ENCODE data around the gene FEM1A. TPM values are rescaled to one million over a fixed set of nuclear protein-coding genes. Genes with fewer than 3 reads are reported as not detected.
A peak's percentile ranks its signal among the peaks of the same experiment; 100 is the strongest.
"Not testable (repeated sequence)": the region's sequence is repeated elsewhere in the genome, so short reads cannot be mapped to it uniquely, and the experiment has no call there.

Gene FEM1A
- total and polyA plus RNA-seq, 11 donors, result 28.4 to 94.0 (median 40.5) TPM

DNA sequence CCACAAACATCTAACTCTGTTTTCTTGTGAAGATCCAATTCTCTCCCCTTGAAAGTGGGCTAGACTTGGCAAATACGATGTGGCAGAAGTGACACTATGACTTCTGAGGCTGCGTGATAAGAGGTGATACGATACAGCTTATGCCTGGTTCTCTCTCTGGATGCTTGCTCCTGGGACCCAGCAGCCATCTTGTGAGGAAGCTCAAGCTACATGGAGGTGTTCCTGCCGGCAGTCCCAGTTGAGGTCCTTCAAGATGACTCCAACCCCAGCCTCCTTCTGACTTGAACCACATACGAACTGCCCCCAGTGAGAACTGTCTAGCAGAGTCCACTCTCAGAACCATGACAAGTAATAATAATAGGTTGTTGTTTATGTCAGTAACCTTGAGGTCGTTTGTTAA lies 10.7 kb upstream of the FEM1A start:
- DNase-seq, result no peak
- TF ChIP-seq, protein P1, sequence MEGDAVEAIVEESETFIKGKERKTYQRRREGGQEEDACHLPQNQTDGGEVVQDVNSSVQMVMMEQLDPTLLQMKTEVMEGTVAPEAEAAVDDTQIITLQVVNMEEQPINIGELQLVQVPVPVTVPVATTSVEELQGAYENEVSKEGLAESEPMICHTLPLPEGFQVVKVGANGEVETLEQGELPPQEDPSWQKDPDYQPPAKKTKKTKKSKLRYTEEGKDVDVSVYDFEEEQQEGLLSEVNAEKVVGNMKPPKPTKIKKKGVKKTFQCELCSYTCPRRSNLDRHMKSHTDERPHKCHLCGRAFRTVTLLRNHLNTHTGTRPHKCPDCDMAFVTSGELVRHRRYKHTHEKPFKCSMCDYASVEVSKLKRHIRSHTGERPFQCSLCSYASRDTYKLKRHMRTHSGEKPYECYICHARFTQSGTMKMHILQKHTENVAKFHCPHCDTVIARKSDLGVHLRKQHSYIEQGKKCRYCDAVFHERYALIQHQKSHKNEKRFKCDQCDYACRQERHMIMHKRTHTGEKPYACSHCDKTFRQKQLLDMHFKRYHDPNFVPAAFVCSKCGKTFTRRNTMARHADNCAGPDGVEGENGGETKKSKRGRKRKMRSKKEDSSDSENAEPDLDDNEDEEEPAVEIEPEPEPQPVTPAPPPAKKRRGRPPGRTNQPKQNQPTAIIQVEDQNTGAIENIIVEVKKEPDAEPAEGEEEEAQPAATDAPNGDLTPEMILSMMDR (IDR thresholded peaks at IDR 0.05), result no peak
- no peak for TF ChIP-seq POLR2A (IDR thresholded peaks at IDR 0.05)
- WGBS, 4 donors, result 73 to 83% (median 77%) methylated on average over 6 of the region's 6 CpGs
- peaks cover 0 to 5% (median 0%) of the 10 kb centered on the region in 12 donors for H3K9me3 ChIP-seq
- no peak overlapping the region for H3K27ac ChIP-seq
- H3K36me3 ChIP-seq, result no peaks in the 10 kb centered on the region
- intact Hi-C loops (cut with DNase I), result no loop called here
- H3K4me3 ChIP-seq, result no peak overlapping the region
- H3K27me3 ChIP-seq, result no peaks in the 10 kb centered on the region
- H3K4me1 ChIP-seq, result peaks cover 0 to 4% (median 0%) of the 10 kb centered on the region in 12 donors
- ATAC-seq, result no peak

DNA sequence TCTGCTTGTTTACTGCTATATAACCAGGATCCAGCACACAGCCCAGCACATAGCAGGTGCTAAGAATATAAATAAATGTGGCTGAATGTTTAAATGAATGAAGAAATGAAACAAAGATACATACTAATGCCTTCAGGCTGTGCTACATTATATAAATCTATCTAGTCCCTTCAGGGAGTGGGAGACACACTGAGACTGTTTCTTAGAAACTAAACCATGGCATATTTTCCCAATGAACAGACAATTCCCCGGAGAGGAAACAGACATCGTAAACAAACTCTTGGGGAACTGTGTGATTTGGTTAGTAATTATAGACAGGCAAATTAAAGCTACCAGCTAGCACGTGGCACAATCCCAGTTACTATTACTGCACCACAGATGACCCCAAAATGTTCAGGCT lies 9.7 kb upstream of the FEM1A start:
- ATAC-seq (no peak), DNase-seq (no peak)
- TF ChIP-seq, protein P1 (IDR thresholded peaks at IDR 0.05), result no peak
- TF ChIP-seq POLR2A (IDR thresholded peaks at IDR 0.05), result no peak
- Histone ChIP-seq H3K4me3 (no peak overlapping the region), H3K4me1 (peaks cover 0 to 4% (median 0%) of the 10 kb centered on the region in 12 donors), H3K27ac (no peak overlapping the region), H3K36me3 (no peaks in the 10 kb centered on the region), H3K9me3 (peaks cover 0 to 5% (median 0%) of the 10 kb centered on the region in 12 donors), H3K27me3 (no peaks in the 10 kb centered on the region)
- intact Hi-C loops (cut with DNase I), result no loop called here
- WGBS, 4 donors, result 48 to 65% (median 52%) methylated on average over 3 of the region's 3 CpGs

DNA sequence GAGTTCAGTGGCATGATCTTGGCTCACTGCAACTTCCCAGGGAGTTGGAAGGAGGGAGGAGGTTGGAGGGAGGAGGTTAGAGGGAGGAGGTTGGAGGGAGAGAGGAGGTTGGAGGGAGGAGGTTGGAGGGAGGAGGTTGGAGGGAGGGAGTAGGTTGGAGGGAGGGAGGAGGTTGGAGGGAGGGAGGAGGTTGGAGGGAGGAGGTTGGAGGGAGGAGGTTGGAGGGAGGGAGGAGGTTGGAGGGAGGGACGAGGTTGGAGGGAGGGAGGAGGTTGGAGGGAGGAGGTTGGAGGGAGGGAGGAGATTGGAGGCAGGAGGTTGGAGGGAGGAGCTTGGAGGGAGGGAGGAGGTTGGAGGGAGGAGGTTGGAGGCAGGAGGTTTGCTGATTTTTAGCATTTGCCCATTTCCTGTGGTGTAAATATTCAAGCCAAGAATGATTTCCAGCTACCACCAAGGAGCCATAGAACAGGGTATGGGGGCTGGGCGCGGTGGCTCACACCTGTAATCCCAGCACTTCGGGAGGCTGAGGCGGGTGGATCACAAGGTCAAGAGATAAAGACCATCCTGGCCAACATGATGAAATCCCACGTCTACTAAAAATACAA lies 5.0 kb upstream of the FEM1A start:
- not testable (repeated sequence) for ATAC-seq, DNase-seq, H3K9me3 ChIP-seq, H3K36me3 ChIP-seq, H3K4me3 ChIP-seq, H3K27ac ChIP-seq, H3K27me3 ChIP-seq
- 75 to 83% (median 81%) methylated on average over 5 to 6 of the region's 6 CpGs for WGBS, 4 donors
- H3K4me1 ChIP-seq, result peaks cover 0 to 10% (median 0%) of the 10 kb centered on the region in 12 donors
- intact Hi-C loops (cut with DNase I), result loop anchor here in 2 of 10 donors (5.0 kb wide), 1 partner anchor 54 kb away; no protein-coding TSS in a partner anchor

DNA sequence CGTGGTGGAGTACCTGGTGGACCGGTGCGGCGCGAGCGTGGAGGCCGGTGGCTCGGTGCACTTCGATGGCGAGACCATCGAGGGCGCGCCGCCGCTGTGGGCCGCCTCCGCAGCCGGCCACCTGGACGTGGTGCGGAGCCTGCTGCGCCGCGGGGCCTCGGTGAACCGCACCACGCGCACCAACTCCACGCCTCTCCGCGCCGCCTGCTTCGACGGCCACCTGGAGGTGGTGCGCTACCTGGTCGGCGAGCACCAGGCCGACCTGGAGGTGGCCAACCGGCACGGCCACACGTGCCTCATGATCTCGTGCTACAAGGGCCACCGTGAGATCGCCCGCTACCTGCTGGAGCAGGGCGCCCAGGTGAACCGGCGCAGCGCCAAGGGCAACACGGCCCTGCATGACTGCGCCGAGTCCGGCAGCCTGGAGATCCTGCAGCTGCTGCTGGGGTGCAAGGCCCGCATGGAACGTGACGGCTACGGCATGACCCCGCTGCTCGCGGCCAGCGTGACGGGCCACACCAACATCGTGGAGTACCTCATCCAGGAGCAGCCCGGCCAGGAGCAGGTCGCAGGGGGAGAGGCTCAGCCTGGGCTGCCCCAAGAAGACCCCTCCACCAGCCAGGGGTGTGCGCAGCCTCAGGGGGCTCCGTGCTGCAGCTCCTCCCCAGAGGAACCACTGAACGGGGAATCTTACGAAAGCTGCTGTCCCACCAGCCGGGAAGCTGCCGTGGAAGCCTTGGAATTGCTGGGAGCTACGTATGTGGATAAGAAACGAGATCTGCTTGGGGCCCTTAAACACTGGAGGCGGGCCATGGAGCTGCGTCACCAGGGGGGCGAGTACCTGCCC lies 708 bp downstream of the FEM1A start:
- Histone ChIP-seq H3K4me3 (peak overlapping the region; percentile 74 to 98 (median 94)), H3K36me3 (peaks cover 0 to 45% (median 40%) of the 10 kb centered on the region in 9 donors), H3K27ac (peak overlapping the region; percentile 90 to 98 (median 95)), H3K4me1 (peaks cover 0 to 53% (median 37%) of the 10 kb centered on the region in 12 donors)
- not testable (repeated sequence) for ATAC-seq, H3K27me3 ChIP-seq, H3K9me3 ChIP-seq
- WGBS, 4 donors, result 0 to 14% (median 8%) methylated on average over 8 to 75 of the region's 75 CpGs
- intact Hi-C loops (cut with DNase I), result loop anchor here in 1 of 10 donors (5.0 kb wide), 1 partner anchor 70 kb away; the partner anchor contains the start of gene DPP9
- DNase-seq, result peak in 1 of 5 donors; percentile 40

DNA sequence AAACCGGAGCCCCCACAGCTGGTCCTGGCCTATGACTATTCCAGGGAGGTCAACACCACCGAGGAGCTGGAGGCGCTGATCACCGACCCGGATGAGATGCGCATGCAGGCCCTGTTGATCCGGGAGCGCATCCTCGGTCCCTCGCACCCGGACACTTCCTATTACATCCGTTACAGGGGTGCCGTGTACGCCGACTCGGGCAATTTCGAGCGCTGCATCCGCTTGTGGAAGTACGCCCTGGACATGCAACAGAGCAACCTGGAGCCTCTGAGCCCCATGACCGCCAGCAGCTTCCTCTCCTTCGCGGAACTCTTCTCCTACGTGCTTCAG lies 1.3 kb downstream of the FEM1A start:
- intact Hi-C loops (cut with DNase I), result loop anchor here in 1 of 10 donors (5.0 kb wide), 1 partner anchor 71 kb away; the partner anchor contains the start of gene DPP9
- Histone ChIP-seq H3K4me1 (peaks cover 0 to 53% (median 37%) of the 10 kb centered on the region in 12 donors), H3K36me3 (peaks cover 0 to 48% (median 40%) of the 10 kb centered on the region in 9 donors), H3K4me3 (peak overlapping the region in 9 of 12 donors; percentile 75 to 98 (median 95)), H3K27ac (peak overlapping the region in 4 of 12 donors; percentile 90 to 97 (median 94))
- H3K9me3 ChIP-seq, ATAC-seq, H3K27me3 ChIP-seq: not testable (repeated sequence)
- WGBS, 4 donors, result 85 to 96% (median 86%) methylated on average over 4 to 24 of the region's 24 CpGs
- peak in 2 of 5 donors; percentile 25 to 33 for DNase-seq

DNA sequence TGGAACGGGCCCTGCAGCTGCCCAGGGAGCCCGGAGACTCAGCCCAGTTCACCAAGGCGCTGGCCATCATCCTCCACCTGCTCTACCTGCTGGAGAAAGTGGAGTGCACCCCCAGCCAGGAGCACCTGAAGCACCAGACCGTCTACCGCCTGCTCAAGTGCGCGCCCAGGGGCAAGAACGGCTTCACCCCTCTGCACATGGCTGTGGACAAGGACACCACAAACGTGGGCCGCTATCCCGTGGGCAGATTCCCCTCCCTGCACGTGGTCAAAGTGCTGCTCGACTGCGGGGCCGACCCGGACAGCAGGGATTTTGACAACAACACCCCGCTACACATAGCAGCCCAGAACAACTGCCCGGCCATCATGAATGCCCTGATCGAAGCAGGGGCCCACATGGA lies 1.7 kb downstream of the FEM1A start:
- WGBS, 4 donors, result 77 to 83% (median 81%) methylated on average over 14 to 19 of the region's 19 CpGs
- peak overlapping the region in 5 of 12 donors; percentile 75 to 95 (median 86) for H3K4me3 ChIP-seq
- H3K36me3 ChIP-seq, result peaks cover 0 to 50% (median 40%) of the 10 kb centered on the region in 9 donors
- H3K4me1 ChIP-seq, result peaks cover 0 to 53% (median 37%) of the 10 kb centered on the region in 12 donors
- H3K27me3 ChIP-seq, H3K27ac ChIP-seq, DNase-seq, ATAC-seq, H3K9me3 ChIP-seq: not testable (repeated sequence)
- intact Hi-C loops (cut with DNase I), result loop anchor here in 1 of 10 donors (5.0 kb wide), 1 partner anchor 71 kb away; the partner anchor contains the start of gene DPP9

Measured in heart left ventricle (tissue), 16 donors.